ENCODE data around the gene MYO7B. TPM values are rescaled to one million over a fixed set of nuclear protein-coding genes. Genes with fewer than 3 reads are reported as not detected.

The MYO7B gene
- total RNA-seq, 2 experiments from 2014 or later: 0.75 to 1.5 TPM

GRCh38 chr2:127575941-127576432, 40.5 kb downstream of the MYO7B start:
- DNase-seq (no peak), ATAC-seq (no peak)
- intact Hi-C loops (cut with DNase I, micrococcal nuclease): no loop called here
- Mint-ChIP-seq H3K9me3 (ENCODE audit: low read depth) (no peaks in the 10 kb centered on the region), H3K4me1 (peaks cover 14% of the 10 kb centered on the region), H3K4me3 (no peak overlapping the region), H3K27ac (no peak overlapping the region), H3K27me3 (no peaks in the 10 kb centered on the region), H3K36me3 (ENCODE audit: low read depth) (no peaks in the 10 kb centered on the region)
- ChIA-PET POLR2A (interaction anchor here (0.7 kb wide), 2 partner anchors 12 to 479 kb away, joined by 3 read pairs; no protein-coding TSS in a partner anchor), CTCF (interaction anchor here (0.9 to 1.4 kb wide), 2 partner anchors 15 to 28 kb away, joined by 4 to 10 read pairs; no protein-coding TSS in a partner anchor)

- Mint-ChIP-seq H3K9me3 (ENCODE audit: low read depth) (no peaks in the 10 kb centered on the region), H3K36me3 (ENCODE audit: low read depth) (no peaks in the 10 kb centered on the region), H3K4me1 (peaks cover 14% of the 10 kb centered on the region), H3K27ac (no peak overlapping the region), H3K27me3 (no peaks in the 10 kb centered on the region), H3K4me3 (no peak overlapping the region)
- intact Hi-C loops (cut with DNase I, micrococcal nuclease): no loop called here
- ATAC-seq: no peak
- POLR2A ChIA-PET: no interaction called here
- no peak for DNase-seq
- CTCF ChIA-PET: no interaction called here
Observed at GRCh38 chr2:127576433-127577207, 41.1 kb downstream of the MYO7B start.

DNA sequence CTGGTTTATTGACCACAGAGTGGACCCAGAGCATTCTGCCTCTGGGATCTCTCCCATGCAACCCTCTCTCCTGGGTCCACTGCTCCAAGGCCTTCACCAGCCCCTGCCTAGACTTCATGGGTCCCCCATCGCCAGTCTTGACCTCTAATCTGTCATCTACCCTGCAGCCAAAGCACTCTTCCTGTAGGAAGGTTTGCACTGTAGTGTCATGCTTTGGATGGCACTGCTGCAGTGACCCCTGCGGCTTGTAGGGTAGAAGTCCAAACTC, 41.7 kb downstream of the MYO7B start:
- Mint-ChIP-seq H3K27me3 (no peaks in the 10 kb centered on the region), H3K4me1 (peaks cover 14% of the 10 kb centered on the region), H3K27ac (no peak overlapping the region), H3K36me3 (ENCODE audit: low read depth) (no peaks in the 10 kb centered on the region), H3K4me3 (no peak overlapping the region), H3K9me3 (ENCODE audit: low read depth) (no peaks in the 10 kb centered on the region)
- intact Hi-C loops (cut with DNase I, micrococcal nuclease): no loop called here
- CTCF ChIA-PET: no interaction called here
- no peak for ATAC-seq
- POLR2A ChIA-PET: no interaction called here
- no peak for DNase-seq

GRCh38 chr2:127577503-127577902, 42.0 kb downstream of the MYO7B start:
- ChIA-PET CTCF (no interaction called here), POLR2A (no interaction called here)
- H3K36me3 Mint-ChIP-seq (ENCODE audit: low read depth): no peaks in the 10 kb centered on the region
- DNase-seq (no peak), ATAC-seq (no peak)
- no peak overlapping the region for H3K4me3 Mint-ChIP-seq
- H3K27me3 Mint-ChIP-seq: no peaks in the 10 kb centered on the region
- H3K27ac Mint-ChIP-seq: no peak overlapping the region
- no peaks in the 10 kb centered on the region for H3K9me3 Mint-ChIP-seq (ENCODE audit: low read depth)
- peaks cover 14% of the 10 kb centered on the region for H3K4me1 Mint-ChIP-seq
- intact Hi-C loops (cut with DNase I, micrococcal nuclease): no loop called here

GRCh38 chr2:127577973-127578372, 42.5 kb downstream of the MYO7B start:
- POLR2A ChIA-PET: no interaction called here
- H3K36me3 Mint-ChIP-seq (ENCODE audit: low read depth): no peaks in the 10 kb centered on the region
- DNase-seq: no peak
- no peak for ATAC-seq
- no peak overlapping the region for H3K4me3 Mint-ChIP-seq
- H3K9me3 Mint-ChIP-seq (ENCODE audit: low read depth): no peaks in the 10 kb centered on the region
- peaks cover 14% of the 10 kb centered on the region for H3K4me1 Mint-ChIP-seq
- H3K27ac Mint-ChIP-seq: no peak overlapping the region
- intact Hi-C loops (cut with DNase I, micrococcal nuclease): no loop called here
- no peaks in the 10 kb centered on the region for H3K27me3 Mint-ChIP-seq
- CTCF ChIA-PET: interaction anchor here (0.8 to 1.7 kb wide), 2 partner anchors 11 to 13 kb away, joined by 3 to 9 read pairs; no protein-coding TSS in a partner anchor

GRCh38 chr2:127578411-127578810, 42.9 kb downstream of the MYO7B start:
- DNase-seq (no peak), ATAC-seq (no peak)
- Mint-ChIP-seq H3K27ac (no peak overlapping the region), H3K4me3 (no peak overlapping the region), H3K27me3 (no peaks in the 10 kb centered on the region), H3K9me3 (ENCODE audit: low read depth) (no peaks in the 10 kb centered on the region), H3K4me1 (peaks cover 14% of the 10 kb centered on the region), H3K36me3 (ENCODE audit: low read depth) (no peaks in the 10 kb centered on the region)
- ChIA-PET CTCF (interaction anchor here (0.8 to 1.7 kb wide), 2 partner anchors 12 to 13 kb away, joined by 3 to 9 read pairs; no protein-coding TSS in a partner anchor), POLR2A (no interaction called here)
- intact Hi-C loops (cut with DNase I, micrococcal nuclease): no loop called here

- Mint-ChIP-seq H3K36me3 (ENCODE audit: low read depth) (no peaks in the 10 kb centered on the region), H3K27ac (no peak overlapping the region), H3K4me1 (peaks cover 14% of the 10 kb centered on the region), H3K4me3 (no peak overlapping the region), H3K27me3 (no peaks in the 10 kb centered on the region), H3K9me3 (ENCODE audit: low read depth) (no peaks in the 10 kb centered on the region)
- ChIA-PET CTCF (interaction anchor here (1.7 kb wide), 1 partner anchor 12 kb away, joined by 9 read pairs; no protein-coding TSS in a partner anchor), POLR2A (no interaction called here)
- DNase-seq (no peak), ATAC-seq (no peak)
- intact Hi-C loops (cut with DNase I, micrococcal nuclease): no loop called here
Observed at GRCh38 chr2:127579231-127579630, 43.7 kb downstream of the MYO7B start.

DNA sequence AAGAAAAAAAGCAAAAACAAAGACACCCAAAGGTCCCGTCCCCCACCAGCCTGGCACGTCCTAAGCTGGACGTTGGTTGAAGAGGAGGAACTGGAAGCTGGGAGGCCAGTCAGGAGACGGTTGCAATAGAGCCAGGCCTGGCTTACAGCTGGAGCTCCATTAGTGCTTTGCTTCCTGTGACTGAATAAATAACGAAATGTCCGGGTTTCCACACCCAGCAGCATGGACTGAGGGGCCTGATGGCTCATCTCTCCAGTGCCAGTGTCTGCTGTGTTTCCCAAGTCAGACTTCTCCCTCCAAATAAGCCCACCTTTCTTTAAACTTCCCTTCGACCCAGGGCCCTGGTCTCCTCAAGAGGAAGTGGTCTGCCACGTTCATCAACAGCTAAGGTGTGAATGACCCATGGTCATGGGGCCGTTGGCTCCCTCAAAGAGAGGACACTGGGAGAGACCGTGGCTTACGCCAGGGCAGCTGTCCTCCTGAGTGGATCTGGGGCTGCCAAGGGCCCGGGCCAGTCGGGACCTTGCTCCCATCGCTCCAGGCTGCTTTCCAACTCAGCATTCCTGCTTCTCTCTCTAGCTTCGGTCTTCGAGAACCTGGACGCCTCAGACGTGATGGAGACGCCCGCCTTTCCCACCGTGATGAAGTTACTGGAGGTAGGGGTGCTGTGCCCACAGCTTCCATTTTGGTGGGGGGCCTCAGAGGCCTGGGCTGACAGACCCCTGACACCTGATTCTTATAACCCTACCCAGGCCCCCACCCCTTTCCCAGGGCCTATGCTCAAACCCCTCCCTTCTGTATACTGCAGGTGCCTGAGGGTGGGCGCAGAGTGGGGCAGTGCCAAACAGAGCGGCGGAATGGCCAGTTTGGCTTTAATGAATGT, 44.9 kb downstream of the MYO7B start:
- H3K27ac Mint-ChIP-seq: no peak overlapping the region
- peaks cover 10% of the 10 kb centered on the region for H3K4me1 Mint-ChIP-seq
- no peak overlapping the region for H3K4me3 Mint-ChIP-seq
- ATAC-seq (no peak), DNase-seq (no peak)
- no peaks in the 10 kb centered on the region for H3K27me3 Mint-ChIP-seq
- CTCF ChIA-PET: interaction anchor here (0.7 to 1.1 kb wide), 3 partner anchors 11 to 116 kb away, joined by 3 to 5 read pairs (median 4); no protein-coding TSS in a partner anchor
- no peaks in the 10 kb centered on the region for H3K9me3 Mint-ChIP-seq (ENCODE audit: low read depth)
- intact Hi-C loops (cut with DNase I, micrococcal nuclease): no loop called here
- H3K36me3 Mint-ChIP-seq (ENCODE audit: low read depth): no peaks in the 10 kb centered on the region
- POLR2A ChIA-PET: no interaction called here

- DNase-seq: no peak
- H3K4me1 Mint-ChIP-seq: peaks cover 5% of the 10 kb centered on the region
- CTCF ChIA-PET: interaction anchor here (1.1 kb wide), 1 partner anchor 68 kb away, joined by 3 read pairs; no protein-coding TSS in a partner anchor
- no peaks in the 10 kb centered on the region for H3K9me3 Mint-ChIP-seq (ENCODE audit: low read depth)
- H3K27me3 Mint-ChIP-seq: no peaks in the 10 kb centered on the region
- POLR2A ChIA-PET: no interaction called here
- no peak overlapping the region for H3K4me3 Mint-ChIP-seq
- no peak overlapping the region for H3K27ac Mint-ChIP-seq
- no peaks in the 10 kb centered on the region for H3K36me3 Mint-ChIP-seq (ENCODE audit: low read depth)
- intact Hi-C loops (cut with DNase I, micrococcal nuclease): no loop called here
- ATAC-seq: no peak
Observed at GRCh38 chr2:127581050-127581345, 45.5 kb downstream of the MYO7B start.

- no peak for DNase-seq
- no peak overlapping the region for H3K27ac Mint-ChIP-seq
Observed at GRCh38 chr2:127581516-127582490, 46.3 kb downstream of the MYO7B start.

More at GRCh38 chr2:127581516-127582490, 46.3 kb downstream of the MYO7B start:
- Mint-ChIP-seq H3K9me3 (ENCODE audit: low read depth) (no peaks in the 10 kb centered on the region), H3K27me3 (no peaks in the 10 kb centered on the region), H3K36me3 (ENCODE audit: low read depth) (no peaks in the 10 kb centered on the region), H3K4me1 (peaks cover 2% of the 10 kb centered on the region), H3K4me3 (no peak overlapping the region)
- intact Hi-C loops (cut with DNase I, micrococcal nuclease): no loop called here
- ATAC-seq: no peak
- POLR2A ChIA-PET: no interaction called here
- CTCF ChIA-PET: interaction anchor here (0.9 to 1.8 kb wide), 3 partner anchors 10 to 71 kb away, joined by 3 to 8 read pairs (median 4); no protein-coding TSS in a partner anchor
